Mesothelial cell of epicardium (in vitro differentiated cells): ENCODE measurements around the gene CAMKMT. TPM values are rescaled to one million over a fixed set of nuclear protein-coding genes. Genes with fewer than 3 reads are reported as not detected.

ENCODE experiments used
- DNase-seq, 2 experiments: peaks; one replicate each; pipeline ENCODE4 v3.0.0; 2021; ENCODE audit warnings: low spot score in 2 of 2; ENCODE audit not compliant: unreplicated experiment in 2 of 2
- H3K27ac Mint-ChIP-seq: 2 replicates; pipeline ENCODE4 v1.8.0; 2021; ENCODE audit warnings: mixed read lengths
- H3K27me3 Mint-ChIP-seq: 2 replicates; pipeline ENCODE4 v1.8.0; 2021; ENCODE audit warnings: low read depth, mixed read lengths
- H3K36me3 Mint-ChIP-seq: 2 replicates; pipeline ENCODE4 v1.8.0; 2021; ENCODE audit warnings: mixed read lengths
- H3K4me1 Mint-ChIP-seq: 2 replicates; pipeline ENCODE4 v1.8.0; 2021; ENCODE audit warnings: mixed read lengths
- H3K4me3 Mint-ChIP-seq: 2 replicates; pipeline ENCODE4 v1.8.0; 2021; ENCODE audit warnings: mild to moderate bottlenecking, moderate library complexity, mixed read lengths
- H3K9me3 Mint-ChIP-seq: 2 replicates; pipeline ENCODE4 v1.8.0; 2021; ENCODE audit warnings: mixed read lengths
- total RNA-seq: library from RNA; stranded (reverse); gene quantifications from 3 replicates; pipeline ENCODE4 v1.2.1, GENCODE V29; 2021
- TF ChIP-seq, protein P1 (sequence below): fragments of 200-600 bp; sonication (generic); IDR thresholded peaks from one replicate; pipeline ENCODE4 v1.5.0; 2021; ENCODE audit warnings: antibody characterized with exemption; ENCODE audit not compliant: unreplicated experiment

CAMKMT gene
- total RNA-seq, 1 donor from 2014 or later, result 8.3 TPM

DNA sequence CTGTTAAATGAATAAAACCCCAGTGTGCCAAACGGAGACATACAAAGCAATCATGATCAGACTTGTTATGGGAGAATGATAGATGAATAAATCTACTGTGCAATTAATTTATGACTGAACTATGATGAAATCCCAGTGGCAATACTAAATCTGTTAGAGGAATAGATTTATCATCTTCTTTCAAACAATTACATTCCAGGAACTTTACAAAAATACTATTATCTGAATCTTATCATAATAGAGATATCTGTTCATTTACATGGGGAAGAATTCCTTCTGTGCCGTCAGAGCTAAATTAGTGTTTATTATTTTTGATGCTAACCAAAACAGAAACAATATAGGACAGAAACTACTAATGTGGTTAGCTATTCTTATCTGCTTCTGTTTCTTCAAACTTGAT, 208.5 kb downstream of the CAMKMT start:
- H3K36me3 Mint-ChIP-seq, result no peaks in the 10 kb centered on the region
- H3K27me3 Mint-ChIP-seq, result no peaks in the 10 kb centered on the region
- TF ChIP-seq, protein P1, sequence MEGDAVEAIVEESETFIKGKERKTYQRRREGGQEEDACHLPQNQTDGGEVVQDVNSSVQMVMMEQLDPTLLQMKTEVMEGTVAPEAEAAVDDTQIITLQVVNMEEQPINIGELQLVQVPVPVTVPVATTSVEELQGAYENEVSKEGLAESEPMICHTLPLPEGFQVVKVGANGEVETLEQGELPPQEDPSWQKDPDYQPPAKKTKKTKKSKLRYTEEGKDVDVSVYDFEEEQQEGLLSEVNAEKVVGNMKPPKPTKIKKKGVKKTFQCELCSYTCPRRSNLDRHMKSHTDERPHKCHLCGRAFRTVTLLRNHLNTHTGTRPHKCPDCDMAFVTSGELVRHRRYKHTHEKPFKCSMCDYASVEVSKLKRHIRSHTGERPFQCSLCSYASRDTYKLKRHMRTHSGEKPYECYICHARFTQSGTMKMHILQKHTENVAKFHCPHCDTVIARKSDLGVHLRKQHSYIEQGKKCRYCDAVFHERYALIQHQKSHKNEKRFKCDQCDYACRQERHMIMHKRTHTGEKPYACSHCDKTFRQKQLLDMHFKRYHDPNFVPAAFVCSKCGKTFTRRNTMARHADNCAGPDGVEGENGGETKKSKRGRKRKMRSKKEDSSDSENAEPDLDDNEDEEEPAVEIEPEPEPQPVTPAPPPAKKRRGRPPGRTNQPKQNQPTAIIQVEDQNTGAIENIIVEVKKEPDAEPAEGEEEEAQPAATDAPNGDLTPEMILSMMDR, result no peak
- no peak overlapping the region for H3K4me3 Mint-ChIP-seq
- peaks cover 8% of the 10 kb centered on the region for H3K4me1 Mint-ChIP-seq
- DNase-seq, result no peak
- H3K27ac Mint-ChIP-seq, result no peak overlapping the region
- no peaks in the 10 kb centered on the region for H3K9me3 Mint-ChIP-seq

DNA sequence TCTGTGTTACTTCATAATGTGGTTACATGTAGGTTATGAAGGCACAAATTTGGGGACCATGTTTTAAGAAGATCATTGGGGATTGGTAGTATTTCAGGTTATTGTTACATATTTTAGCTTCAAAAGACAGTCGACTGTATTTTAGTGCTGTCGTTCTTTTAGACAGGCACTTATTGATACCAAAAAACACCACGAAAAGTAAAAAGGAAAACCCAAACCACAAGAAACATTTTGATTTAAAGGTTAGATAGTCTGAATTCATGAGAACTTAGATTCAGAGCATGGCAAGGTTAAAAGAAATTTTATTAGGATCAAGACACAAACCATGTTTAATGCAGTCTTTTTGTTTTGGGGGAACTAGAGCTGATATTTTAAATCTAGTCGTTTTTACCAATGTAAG, 209.0 kb downstream of the CAMKMT start:
- no peak overlapping the region for H3K4me3 Mint-ChIP-seq
- H3K4me1 Mint-ChIP-seq, result peaks cover 7% of the 10 kb centered on the region
- no peaks in the 10 kb centered on the region for H3K36me3 Mint-ChIP-seq
- no peak overlapping the region for H3K27ac Mint-ChIP-seq
- no peaks in the 10 kb centered on the region for H3K9me3 Mint-ChIP-seq
- TF ChIP-seq, protein P1, result no peak
- no peaks in the 10 kb centered on the region for H3K27me3 Mint-ChIP-seq
- DNase-seq, result no peak

DNA sequence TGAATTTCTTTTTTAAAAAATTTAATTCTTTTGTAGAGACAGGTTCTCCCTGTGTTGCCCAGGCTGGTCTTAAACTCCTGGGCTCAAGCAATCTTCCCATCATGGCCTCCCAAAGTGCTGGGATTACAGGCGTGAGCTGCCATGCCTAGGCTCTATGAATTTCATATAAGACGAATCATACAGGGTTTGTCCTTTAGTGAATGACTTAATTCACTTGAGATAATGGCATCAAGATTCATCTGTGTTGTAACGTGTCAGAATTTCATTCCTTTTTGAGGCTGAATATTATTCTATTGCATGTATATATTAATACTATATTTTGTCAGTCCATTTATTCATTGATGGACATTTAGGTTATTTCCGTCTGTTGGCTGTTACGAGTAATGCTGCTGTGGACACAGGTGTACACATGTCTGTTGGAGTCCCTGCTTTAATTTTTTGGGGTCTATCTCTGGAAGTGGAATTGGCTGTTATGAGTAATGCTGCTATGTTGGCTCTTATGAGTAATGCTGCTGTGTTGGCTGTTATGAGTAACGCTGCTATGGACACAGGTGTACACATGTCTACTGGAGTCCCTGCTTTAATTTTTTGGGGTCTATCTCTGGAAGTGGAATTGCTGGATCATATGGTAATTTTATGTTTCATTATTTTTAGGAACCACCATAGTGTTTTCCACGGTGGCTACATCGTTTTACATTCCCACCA, 210.6 kb downstream of the CAMKMT start:
- Mint-ChIP-seq H3K36me3 (no peaks in the 10 kb centered on the region), H3K27me3 (no peaks in the 10 kb centered on the region), H3K4me1 (peaks cover 4% of the 10 kb centered on the region), H3K4me3 (no peak overlapping the region), H3K27ac (no peak overlapping the region), H3K9me3 (no peaks in the 10 kb centered on the region)
- no peak for DNase-seq
- TF ChIP-seq, protein P1, result no peak

DNA sequence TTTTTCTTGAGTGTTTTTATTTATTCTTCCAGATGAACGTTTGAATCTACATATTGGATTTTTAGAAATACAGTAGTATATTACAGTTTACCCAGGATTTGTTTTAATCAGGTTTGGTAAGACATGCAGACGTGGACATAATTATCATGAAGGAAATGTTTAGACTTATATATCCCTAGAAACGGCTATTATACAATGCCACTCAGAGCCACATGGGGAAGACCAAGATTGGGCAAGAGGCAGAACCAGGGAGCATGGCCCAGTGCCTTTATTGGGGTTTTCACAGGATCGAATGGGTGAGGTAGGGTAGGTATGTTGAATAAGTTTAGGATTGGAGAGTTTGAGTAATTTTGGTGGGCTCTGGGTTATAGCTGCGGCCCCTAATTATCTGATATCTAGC, 212.2 kb downstream of the CAMKMT start:
- H3K4me1 Mint-ChIP-seq, result peaks cover 8% of the 10 kb centered on the region
- DNase-seq, result no peak
- TF ChIP-seq, protein P1, result no peak
- H3K27ac Mint-ChIP-seq, result no peak overlapping the region
- H3K36me3 Mint-ChIP-seq, result no peaks in the 10 kb centered on the region
- no peaks in the 10 kb centered on the region for H3K9me3 Mint-ChIP-seq
- no peak overlapping the region for H3K4me3 Mint-ChIP-seq
- H3K27me3 Mint-ChIP-seq, result no peaks in the 10 kb centered on the region

DNA sequence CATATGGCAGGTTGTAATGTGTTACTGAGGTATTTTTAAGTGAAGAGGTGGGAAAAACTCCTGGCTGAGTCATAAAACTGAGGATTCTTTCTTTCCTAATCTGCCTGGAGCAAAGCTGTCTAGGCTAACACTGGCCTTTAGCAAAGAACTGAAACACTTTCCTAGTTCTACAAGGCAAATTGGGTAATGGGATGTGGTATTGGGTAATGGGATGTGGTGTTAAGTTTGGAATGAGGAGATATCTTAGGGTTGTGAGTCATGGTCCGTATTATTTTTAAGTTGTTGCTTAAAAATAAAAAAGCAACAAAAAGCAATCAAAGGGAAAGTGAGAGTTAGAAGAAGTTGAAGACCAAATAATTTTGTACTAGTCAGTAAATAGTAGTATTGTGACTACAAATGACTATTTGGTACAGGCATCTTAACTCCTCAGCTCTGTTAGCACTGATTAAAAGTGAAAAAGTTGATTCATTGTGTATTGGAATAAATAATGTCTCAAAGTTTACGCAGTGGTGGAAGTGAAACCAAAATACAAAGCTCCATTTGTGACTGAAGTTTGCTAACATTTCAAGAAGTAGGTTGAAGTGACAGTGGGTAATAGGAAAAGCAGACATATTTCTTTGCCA, 216.8 kb downstream of the CAMKMT start:
- Mint-ChIP-seq H3K4me1 (peaks cover 10% of the 10 kb centered on the region), H3K36me3 (no peaks in the 10 kb centered on the region), H3K27ac (no peak overlapping the region), H3K9me3 (no peaks in the 10 kb centered on the region), H3K4me3 (no peak overlapping the region), H3K27me3 (no peaks in the 10 kb centered on the region)
- DNase-seq, result no peak
- TF ChIP-seq, protein P1, result no peak
